ENCODE measurements around the gene CRYBG2. TPM values are rescaled to one million over a fixed set of nuclear protein-coding genes. Genes with fewer than 3 reads are reported as not detected.
"Not testable (repeated sequence)": the region's sequence is repeated elsewhere in the genome, so short reads cannot be mapped to it uniquely, and the experiment has no call there.

Gene CRYBG2
- polyA plus RNA-seq, 4 donors, result 0.44 to 1.1 (median 0.79) TPM

DNA sequence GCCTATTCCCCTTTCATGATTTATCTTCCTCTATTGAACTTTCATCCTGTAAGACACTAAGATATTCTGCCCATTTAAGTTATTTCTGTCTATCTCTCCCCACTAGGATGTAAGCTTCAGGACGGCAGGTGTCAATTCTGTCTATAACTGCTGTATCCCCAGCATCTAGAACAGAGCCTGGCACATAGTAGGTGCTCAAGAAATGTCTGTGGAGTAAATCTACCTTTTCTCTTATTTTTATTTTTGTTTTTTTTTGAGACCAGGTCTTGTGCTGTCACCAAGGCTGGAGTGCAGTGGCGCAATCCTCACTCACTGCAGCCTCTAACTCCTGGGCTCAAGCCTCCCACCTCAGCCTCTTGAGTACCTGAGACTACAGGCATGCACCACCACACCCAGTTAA, 30.5 kb downstream of the CRYBG2 start:
- no peak for DNase-seq (ENCODE audit: low read depth in 4 of 4, low spot score in 2 of 4)

GRCh38 chr1:26322042-26322331, 31.9 kb downstream of the CRYBG2 start:
- DNase-seq (ENCODE audit: low read depth in 4 of 4, low spot score in 2 of 4), result no peak

DNA sequence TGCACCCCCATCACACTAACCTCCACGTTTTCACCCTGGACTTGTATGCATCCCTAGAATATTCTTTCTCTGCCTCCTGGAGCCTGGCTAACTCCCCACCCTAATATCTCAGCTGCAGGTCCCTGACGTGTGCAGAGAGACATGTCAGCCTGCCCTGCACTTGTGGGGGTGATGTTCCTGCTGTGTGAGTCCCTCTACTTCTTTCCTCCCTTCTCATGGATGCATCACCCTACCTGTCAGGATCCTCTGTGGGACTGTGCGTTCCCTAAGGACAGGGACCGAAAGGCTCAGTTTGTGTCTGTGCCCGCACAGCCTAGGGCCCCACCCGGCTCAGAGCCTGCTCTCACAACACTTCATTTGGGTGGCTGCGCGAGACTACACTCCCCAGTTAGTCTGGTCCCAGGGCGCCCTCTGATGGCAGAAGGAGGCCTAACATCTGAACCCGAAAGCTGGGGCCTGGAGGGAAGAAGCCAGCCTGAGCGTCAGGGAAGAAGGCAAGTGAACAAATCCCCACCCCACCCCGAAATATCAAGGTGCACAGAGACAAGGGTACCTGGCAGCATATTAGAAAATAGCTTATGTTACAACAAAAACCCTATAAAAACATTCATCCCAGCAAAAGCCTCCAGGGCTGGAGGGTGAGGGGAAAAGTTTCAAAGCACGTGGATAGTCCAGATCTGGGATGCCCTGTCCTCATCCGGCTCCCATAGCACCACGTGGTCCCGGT, 32.5 kb downstream of the CRYBG2 start:
- peak; percentile 41 to 72 (median 55) for DNase-seq (ENCODE audit: low read depth in 4 of 4, low spot score in 2 of 4)

GRCh38 chr1:26320896-26321295, 33.0 kb downstream of the CRYBG2 start:
- DNase-seq (ENCODE audit: low read depth in 4 of 4, low spot score in 2 of 4), result no peak

GRCh38 chr1:26318338-26319064, 35.4 kb downstream of the CRYBG2 start:
- DNase-seq (ENCODE audit: low read depth in 4 of 4, low spot score in 2 of 4), result no peak

- DNase-seq (ENCODE audit: low read depth in 4 of 4, low spot score in 2 of 4), result no peak
These were observed 36.2 kb downstream of the CRYBG2 start, which contains the start of gene CD52 for GRCh38 chr1:26317612-26318337. TSS of gene CD52 (plus strand) at chr1:26317958. CDS start at chr1:26318018, 60 bp downstream.

DNA sequence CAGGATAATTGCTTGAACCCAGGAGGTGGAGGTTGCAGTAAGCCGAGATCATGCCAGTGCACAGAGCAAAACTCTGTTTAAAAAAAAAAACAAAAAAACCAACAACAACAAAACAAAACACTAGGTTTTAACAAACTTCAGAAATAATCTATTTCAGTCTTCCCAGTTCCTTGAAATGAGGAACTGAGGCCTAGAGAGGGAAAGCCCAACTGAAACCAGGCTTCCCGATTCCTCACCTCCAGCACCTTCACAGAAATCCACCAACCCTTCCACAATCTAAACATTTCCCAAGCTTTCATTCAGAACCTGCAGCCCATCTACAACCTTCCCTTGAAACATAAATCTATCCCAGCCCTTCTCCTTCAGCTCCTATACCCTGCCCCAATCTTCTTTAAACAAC, 36.8 kb downstream of the CRYBG2 start:
- DNase-seq (ENCODE audit: low read depth in 4 of 4, low spot score in 2 of 4), result no peak

DNA sequence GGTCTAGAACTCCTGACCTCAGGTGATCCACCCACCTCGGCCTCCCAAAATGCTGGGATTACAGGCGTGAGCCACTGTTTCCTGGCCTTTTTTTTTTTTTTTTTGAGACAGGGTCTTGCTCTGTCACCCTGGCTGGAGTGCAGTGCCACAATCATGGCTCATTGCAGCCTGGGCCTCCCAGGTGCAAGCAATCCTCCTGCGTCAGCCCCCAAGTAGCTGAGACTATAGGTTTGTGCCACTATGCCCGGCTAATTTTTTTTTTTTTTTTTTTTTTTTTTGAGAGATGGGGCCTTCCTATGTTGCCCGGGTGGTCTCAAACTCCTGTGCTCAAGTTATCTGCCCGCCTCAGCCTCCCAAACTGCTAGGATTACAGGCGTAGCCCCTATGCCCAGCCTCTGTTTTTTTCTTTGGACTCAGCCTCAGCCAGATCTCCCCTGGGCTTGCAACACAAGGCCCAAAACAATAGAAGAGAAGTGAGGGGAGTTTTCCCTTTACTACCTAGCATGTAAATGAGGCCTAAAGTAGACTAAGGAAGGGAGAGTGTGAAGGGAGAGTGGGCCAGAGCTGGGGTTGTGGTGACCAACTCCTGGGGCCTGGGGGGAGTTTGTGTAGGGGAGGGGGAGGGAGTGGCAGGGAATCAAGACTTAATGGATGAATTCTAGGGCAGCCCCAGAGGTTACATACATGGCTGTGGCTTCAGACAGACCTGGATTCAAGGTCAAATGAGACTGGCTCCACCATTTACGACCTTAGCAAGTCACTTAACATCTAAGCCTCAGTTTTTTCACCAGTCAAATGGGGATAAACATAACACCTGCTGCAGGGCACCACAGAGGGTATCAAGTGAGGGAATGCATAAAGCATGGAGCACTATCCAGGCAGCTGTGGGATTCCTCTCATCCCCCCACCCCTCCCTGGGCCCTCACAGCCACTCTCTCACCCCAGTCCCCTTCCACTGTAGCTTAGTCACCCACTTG, 37.8 kb downstream of the CRYBG2 start:
- no peak for DNase-seq (ENCODE audit: low read depth in 4 of 4, low spot score in 2 of 4)

DNA sequence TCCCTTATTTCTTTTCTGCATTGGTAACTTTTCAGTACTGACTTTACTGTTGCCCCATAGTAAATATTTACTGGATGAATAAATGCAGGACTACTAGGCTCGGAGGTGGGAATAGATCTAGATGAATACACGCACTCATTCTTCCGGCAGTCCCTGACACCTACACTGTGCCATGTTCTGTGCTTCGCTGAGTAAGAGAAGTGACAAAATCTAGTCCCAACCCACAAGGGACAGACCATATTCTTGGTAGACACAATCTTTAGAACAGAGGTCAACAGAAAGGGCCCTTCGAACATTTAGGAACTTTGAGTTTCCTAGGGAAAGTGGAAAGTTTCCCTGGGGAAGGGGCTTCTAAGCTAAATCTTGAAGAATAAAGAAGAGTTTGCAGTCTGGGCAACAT, 39.4 kb downstream of the CRYBG2 start:
- no peak for DNase-seq (ENCODE audit: low read depth in 4 of 4, low spot score in 2 of 4)

DNA sequence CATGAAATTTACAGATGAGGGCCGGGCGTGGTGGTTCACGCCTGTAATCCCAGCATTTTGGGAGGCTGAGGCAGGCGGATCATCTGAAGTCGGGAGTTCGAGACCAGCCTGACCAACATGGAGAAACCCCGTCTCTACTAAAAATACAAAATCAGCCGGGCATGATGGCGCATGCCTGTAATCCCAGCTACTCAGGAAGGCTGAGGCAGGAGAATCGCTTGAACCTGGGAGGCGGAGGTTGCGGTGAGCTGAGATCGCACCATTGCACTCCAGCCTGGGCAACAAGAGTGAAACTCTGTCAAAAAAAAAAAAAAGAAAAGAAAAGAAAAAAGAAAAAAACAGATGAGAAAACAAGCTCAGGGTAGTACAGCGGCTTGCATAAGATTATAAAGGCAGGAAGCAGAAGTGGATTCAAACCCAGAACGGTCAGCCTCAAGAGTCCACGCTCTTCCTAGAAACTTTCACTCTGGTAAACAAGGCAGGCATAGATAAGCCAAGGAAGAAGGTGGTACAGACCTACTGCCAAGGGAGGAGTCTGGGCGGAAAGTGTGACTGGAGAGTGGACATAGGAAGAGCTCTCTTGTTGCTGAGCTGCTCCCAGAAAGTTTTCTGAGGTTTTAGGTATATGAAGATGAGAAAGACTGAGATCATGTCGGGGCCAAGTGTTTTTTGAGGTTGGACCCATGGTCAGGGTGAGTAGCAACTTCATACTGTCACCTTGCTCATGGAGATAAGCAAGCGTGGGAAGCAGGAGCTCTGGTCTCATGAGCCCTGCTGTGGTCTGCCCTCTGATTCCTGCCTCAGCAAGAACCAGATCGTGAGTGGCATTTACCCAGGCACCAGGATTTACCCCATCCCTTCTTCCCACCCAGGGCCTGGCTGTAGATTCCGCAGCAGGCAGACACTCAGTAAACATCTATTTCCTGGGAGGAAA, 45.7 kb downstream of the CRYBG2 start:
- DNase-seq (ENCODE audit: low read depth in 4 of 4, low spot score in 2 of 4), result not testable (repeated sequence)

DNA sequence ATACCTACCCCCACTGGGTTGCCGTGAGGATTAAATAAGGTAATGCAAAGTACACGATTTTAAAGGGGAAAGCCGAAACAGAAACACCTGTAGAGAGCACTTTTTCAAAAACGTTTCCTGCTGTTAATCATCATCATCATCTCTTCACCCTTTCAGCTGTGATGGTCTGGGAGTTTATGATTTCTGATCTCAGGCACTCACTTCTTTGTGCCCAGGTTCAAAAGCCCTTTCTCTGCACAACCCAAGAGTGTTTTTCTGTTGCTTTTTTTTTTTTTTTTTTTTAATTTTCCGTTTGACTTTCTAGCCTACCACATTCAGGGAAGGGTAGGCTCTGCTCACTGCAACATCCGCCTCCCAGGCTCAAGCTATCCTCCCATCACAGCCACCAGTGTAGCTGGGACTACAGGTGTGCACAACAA, 46.6 kb downstream of the CRYBG2 start:
- DNase-seq (ENCODE audit: low read depth in 4 of 4, low spot score in 2 of 4), result no peak

- peak; percentile 65 to 90 (median 80) for DNase-seq (ENCODE audit: low read depth in 4 of 4, low spot score in 2 of 4)
These were observed 47.4 kb downstream of the CRYBG2 start, which contains the start of gene UBXN11 for GRCh38 chr1:26306290-26307229. TSS of gene UBXN11 (minus strand) at chr1:26306636. CDS start at chr1:26302883, 3,753 bp downstream.

DNA sequence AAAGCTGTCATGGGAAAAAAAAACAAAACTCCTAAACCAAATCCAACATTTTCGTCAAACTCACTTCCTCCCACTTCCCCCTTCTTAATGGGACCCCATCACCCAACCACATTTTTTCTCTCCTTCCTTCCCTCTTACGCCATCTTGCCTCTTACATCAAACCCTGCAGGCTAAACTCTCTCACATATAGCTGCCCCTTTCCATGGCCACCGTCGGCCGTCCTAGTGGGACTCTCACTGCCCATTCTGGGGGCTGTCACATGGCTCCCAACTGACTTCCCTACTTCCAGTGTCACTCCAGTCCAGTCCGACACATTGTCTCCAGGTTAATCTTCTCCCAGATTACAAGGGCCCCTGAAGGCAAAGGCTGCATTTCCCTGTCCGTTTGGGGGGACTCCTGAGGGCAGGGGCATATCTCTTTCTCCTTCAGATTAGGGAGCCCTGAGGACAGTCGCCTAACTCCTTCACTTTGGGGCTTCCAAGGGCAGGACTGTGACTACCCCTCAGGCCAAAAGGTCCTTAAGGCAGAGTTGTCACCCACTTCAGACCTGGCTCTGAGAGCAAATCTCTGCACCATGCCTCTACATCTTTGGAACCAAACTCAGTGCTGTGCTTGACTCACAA, 48.2 kb downstream of the CRYBG2 start:
- no peak for DNase-seq (ENCODE audit: low read depth in 4 of 4, low spot score in 2 of 4)

GRCh38 chr1:26302733-26303405, 51.1 kb downstream of the CRYBG2 start:
- DNase-seq (ENCODE audit: low read depth in 4 of 4, low spot score in 2 of 4), result no peak

GRCh38 chr1:26300578-26301275, 53.2 kb downstream of the CRYBG2 start:
- no peak for DNase-seq (ENCODE audit: low read depth in 4 of 4, low spot score in 2 of 4)

DNA sequence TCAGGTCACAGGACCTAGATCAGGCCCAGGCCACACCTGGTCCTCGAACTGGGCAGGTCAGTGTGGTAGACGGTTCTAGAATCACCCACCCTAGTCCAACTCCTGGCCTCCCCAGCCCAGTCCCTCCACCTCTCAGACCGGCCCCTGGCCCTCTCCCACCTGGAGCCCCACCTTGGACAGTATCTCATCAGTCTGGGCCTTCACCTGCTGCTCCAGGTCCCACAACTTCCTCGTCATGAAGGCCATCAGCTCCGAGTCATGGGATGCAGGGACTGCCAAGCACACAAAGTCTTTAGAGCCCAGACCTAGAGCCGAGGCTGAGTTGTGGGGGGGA, 56.2 kb downstream of the CRYBG2 start:
- DNase-seq (ENCODE audit: low read depth in 4 of 4, low spot score in 2 of 4), result no peak

All from left renal cortex interstitium (tissue), 4 donors.